Natural killer cell (primary cell): ENCODE measurements around the gene GRAMD2B. TPM values are rescaled to one million over a fixed set of nuclear protein-coding genes. Genes with fewer than 3 reads are reported as not detected.
A peak's percentile ranks its signal among the peaks of the same experiment; 100 is the strongest.

Source experiments
- ATAC-seq, 3 donors: fragments of 150-1000 bp in 2 of 3; fragments of 200-7000 bp in 1 of 3; cut with Tn5 transposase; 1 replicate in 1 of 3; 2 replicates in 2 of 3; pipeline ENCODE4 v1.10.0; 2021; ENCODE audit warnings: mild to moderate bottlenecking in 2 of 3, moderate library complexity in 2 of 3
- DNase-seq, 2 donors: peaks; one replicate each; pipeline versions ENCODE4 v3.0.0 to v3.0.0-alpha.2; 2013 to 2021; ENCODE audit warnings: mixed read lengths in 1 of 2
- H3K27ac ChIP-seq: one replicate; pipeline ENCODE4 v1.5.1; 2013; ENCODE audit warnings: mild to moderate bottlenecking, low read length
- H3K27me3 ChIP-seq: one replicate; pipeline ENCODE4 v1.6.1; 2013; ENCODE audit warnings: low read length; ENCODE audit not compliant: control insufficient read depth, insufficient read depth
- H3K36me3 ChIP-seq: one replicate; pipeline ENCODE4 v1.6.1; 2013; ENCODE audit warnings: low read length; ENCODE audit not compliant: control insufficient read depth, insufficient read depth
- H3K4me1 ChIP-seq: one replicate; pipeline ENCODE4 v1.6.1; 2013; ENCODE audit warnings: low read length; ENCODE audit not compliant: control insufficient read depth, insufficient read depth
- H3K4me3 ChIP-seq: one replicate; pipeline ENCODE4 v1.5.1; 2013; ENCODE audit warnings: low read length
- H3K9me3 ChIP-seq: one replicate; pipeline ENCODE4 v1.6.1; 2013; ENCODE audit warnings: low read length; ENCODE audit not compliant: control insufficient read depth, insufficient read depth
- H3K27ac Mint-ChIP-seq, 2 donors: one replicate each; pipeline ENCODE4 v1.8.0; 2022; ENCODE audit warnings: mild to moderate bottlenecking in 2 of 2, mixed read lengths in 2 of 2, moderate library complexity in 1 of 2
- H3K27me3 Mint-ChIP-seq, 2 donors: one replicate each; pipeline ENCODE4 v1.8.0; 2022; ENCODE audit warnings: low read depth in 2 of 2, mixed read lengths in 2 of 2
- H3K36me3 Mint-ChIP-seq: one replicate; pipeline ENCODE4 v1.8.0; 2022; ENCODE audit warnings: mixed read lengths
- H3K4me1 Mint-ChIP-seq, 2 donors: one replicate each; pipeline ENCODE4 v1.8.0; 2022; ENCODE audit warnings: mixed read lengths in 2 of 2
- H3K4me3 Mint-ChIP-seq: one replicate; pipeline ENCODE4 v1.8.0; 2022; ENCODE audit warnings: mild to moderate bottlenecking, moderate library complexity, mixed read lengths
- H3K9me3 Mint-ChIP-seq, 2 donors: one replicate each; pipeline ENCODE4 v1.8.0; 2022; ENCODE audit warnings: mixed read lengths in 2 of 2
- CTCF ChIP-seq: fragments of 200-600 bp; IDR thresholded peaks from one replicate; pipeline ENCODE4 v1.8.0; 2022; ENCODE audit warnings: antibody characterized with exemption
- WGBS: methylation state at CpG from one replicate; pipeline ENCODE4 v1.1.7; 2013; ENCODE audit warnings: missing lambda C conversion rate; ENCODE audit not compliant: insufficient coverage; 5-methylcytosine and 5-hydroxymethylcytosine counted together
- intact Hi-C: fragments of 100-400 bp; cut with micrococcal nuclease; formaldehyde crosslinking; loops from one replicate; pipeline ENCODE4 v1.14.2; 2022
- total RNA-seq, 4 donors: library from RNA; stranded (reverse); fragments of 120-200 nt in 1 of 4; gene quantifications; one replicate each; pipeline versions ENCODE4 v1.2.3 to v1.2.4, GENCODE V29; 2013 to 2022

GRAMD2B gene
- total RNA-seq, 3 donors from 2014 or later (not counting 1 experiment from before 2014, with no cell fraction given), result 9.2 to 15.4 (median 10.0) TPM

GRCh38 chr5:126499278-126499677 is 76.1 kb downstream of the GRAMD2B start:
- H3K4me3 ChIP-seq, result no peak overlapping the region
- H3K4me1 ChIP-seq, result no peaks in the 10 kb centered on the region
- H3K27me3 Mint-ChIP-seq, result no peaks in the 10 kb centered on the region
- no peaks in the 10 kb centered on the region for H3K9me3 ChIP-seq
- no peak for TF ChIP-seq CTCF
- DNase-seq, result no peak
- no peak overlapping the region for H3K27ac ChIP-seq
- H3K4me1 Mint-ChIP-seq, result no peaks in the 10 kb centered on the region
- H3K36me3 ChIP-seq, result no peaks in the 10 kb centered on the region
- ATAC-seq, result no peak
- no peaks in the 10 kb centered on the region for H3K27me3 ChIP-seq
- 98% methylated on average over 2 of the region's 2 CpGs for WGBS
- H3K36me3 Mint-ChIP-seq, result no peaks in the 10 kb centered on the region
- intact Hi-C loops, result no loop called here
- no peak overlapping the region for H3K27ac Mint-ChIP-seq
- no peak overlapping the region for H3K4me3 Mint-ChIP-seq
- no peaks in the 10 kb centered on the region for H3K9me3 Mint-ChIP-seq

GRCh38 chr5:126499853-126500342 is 76.7 kb downstream of the GRAMD2B start:
- DNase-seq (peak in 1 of 2 donors; percentile 79), ATAC-seq (peak; percentile 55 to 72 (median 64))
- H3K36me3 ChIP-seq, result no peaks in the 10 kb centered on the region
- no peaks in the 10 kb centered on the region for H3K27me3 Mint-ChIP-seq
- H3K27ac ChIP-seq, result no peak overlapping the region
- no peaks in the 10 kb centered on the region for H3K9me3 ChIP-seq
- no peaks in the 10 kb centered on the region for H3K4me1 ChIP-seq
- peak; percentile 53 for TF ChIP-seq CTCF
- no peaks in the 10 kb centered on the region for H3K4me1 Mint-ChIP-seq
- H3K27me3 ChIP-seq, result no peaks in the 10 kb centered on the region
- intact Hi-C loops, result loop anchor here (1.0 kb wide), 2 partner anchors 146 to 161 kb away; no protein-coding TSS in a partner anchor
- H3K27ac Mint-ChIP-seq, result no peak overlapping the region
- no peaks in the 10 kb centered on the region for H3K36me3 Mint-ChIP-seq
- no peaks in the 10 kb centered on the region for H3K9me3 Mint-ChIP-seq
- WGBS, result 77% methylated on average over 3 of the region's 3 CpGs
- no peak overlapping the region for H3K4me3 Mint-ChIP-seq
- no peak overlapping the region for H3K4me3 ChIP-seq

GRCh38 chr5:126501448-126501847 is 78.2 kb downstream of the GRAMD2B start:
- no peaks in the 10 kb centered on the region for H3K9me3 ChIP-seq
- no peak overlapping the region for H3K4me3 Mint-ChIP-seq
- no peak overlapping the region for H3K27ac Mint-ChIP-seq
- intact Hi-C loops, result no loop called here
- no peaks in the 10 kb centered on the region for H3K27me3 ChIP-seq
- H3K36me3 ChIP-seq, result no peaks in the 10 kb centered on the region
- H3K27ac ChIP-seq, result no peak overlapping the region
- TF ChIP-seq CTCF, result no peak
- H3K27me3 Mint-ChIP-seq, result no peaks in the 10 kb centered on the region
- no peaks in the 10 kb centered on the region for H3K36me3 Mint-ChIP-seq
- no peaks in the 10 kb centered on the region for H3K4me1 ChIP-seq
- 89% methylated on average over 10 of the region's 10 CpGs for WGBS
- DNase-seq (no peak), ATAC-seq (no peak)
- H3K4me1 Mint-ChIP-seq, result no peaks in the 10 kb centered on the region
- H3K9me3 Mint-ChIP-seq, result no peaks in the 10 kb centered on the region
- no peak overlapping the region for H3K4me3 ChIP-seq

GRCh38 chr5:126503602-126504104 is 80.4 kb downstream of the GRAMD2B start:
- Mint-ChIP-seq H3K4me1 (peaks cover 2 to 3% of the 10 kb centered on the region in 2 donors), H3K4me3 (no peak overlapping the region), H3K27me3 (no peaks in the 10 kb centered on the region), H3K36me3 (no peaks in the 10 kb centered on the region), H3K27ac (no peak overlapping the region), H3K9me3 (no peaks in the 10 kb centered on the region)
- ATAC-seq (no peak), DNase-seq (peak in 1 of 2 donors; percentile 32)
- H3K4me1 ChIP-seq, result no peaks in the 10 kb centered on the region
- peak overlapping the region; percentile 32 for H3K27ac ChIP-seq
- no peak for TF ChIP-seq CTCF
- intact Hi-C loops, result no loop called here
- H3K36me3 ChIP-seq, result no peaks in the 10 kb centered on the region
- H3K27me3 ChIP-seq, result no peaks in the 10 kb centered on the region
- WGBS, result 67% methylated on average over 3 of the region's 5 CpGs
- no peaks in the 10 kb centered on the region for H3K9me3 ChIP-seq
- no peak overlapping the region for H3K4me3 ChIP-seq
